GM12891 (cell line): Measurements from ENCODE around the gene PREX1.

Source experiments
- PAX5 ChIP-seq: IDR thresholded peaks from 2 replicates; pipeline ENCODE4 v1.6.1; 2011; ENCODE audit warnings: low read length, moderate library complexity, mild to moderate bottlenecking; ENCODE audit not compliant: insufficient read depth, severe bottlenecking
- POLR2A ChIP-seq: IDR thresholded peaks from 2 replicates; pipeline ENCODE4 v1.6.1; 2011; ENCODE audit warnings: low read depth, low read length, control low read depth
- POLR2AphosphoS5 ChIP-seq: IDR thresholded peaks from 2 replicates; pipeline ENCODE4 v1.6.1; 2011; ENCODE audit warnings: low read depth, low read length, control low read depth
- POU2F2 ChIP-seq: IDR thresholded peaks from 2 replicates; pipeline ENCODE4 v1.6.1; 2011; ENCODE audit warnings: low read depth, mild to moderate bottlenecking, control low read depth, low read length, moderate library complexity
- TAF1 ChIP-seq: IDR thresholded peaks from 2 replicates; pipeline ENCODE4 v1.6.1; 2011; ENCODE audit warnings: low read depth, low read length, control low read depth

GRCh38 chr20:48832405-48832730, 4.6 kb upstream of the PREX1 start:
- TF ChIP-seq POLR2AphosphoS5 (no peak), POLR2A (no peak), PAX5 (no peak), TAF1 (no peak), POU2F2 (no peak)
